ENCODE data around the gene DLL1.

GRCh38 chr6:170280689-170281045 lies 10.2 kb downstream of the DLL1 start:
- TF ChIP-seq POLR2A (IDR thresholded peaks at IDR 0.05) (no peak), CTCF (IDR thresholded peaks at IDR 0.05) (no peak)
